Natural killer cell (primary cell): Measurements from ENCODE around the gene LHPP. TPM values are rescaled to one million over a fixed set of nuclear protein-coding genes. Genes with fewer than 3 reads are reported as not detected.

Experiments used
- ATAC-seq, 3 donors: fragments of 150-1000 bp in 2 of 3; fragments of 200-7000 bp in 1 of 3; cut with Tn5 transposase; 1 replicate in 1 of 3; 2 replicates in 2 of 3; pipeline ENCODE4 v1.10.0; 2021; ENCODE audit warnings: mild to moderate bottlenecking in 2 of 3, moderate library complexity in 2 of 3
- DNase-seq, 2 donors: peaks; one replicate each; pipeline versions ENCODE4 v3.0.0 to v3.0.0-alpha.2; 2013 to 2021; ENCODE audit warnings: mixed read lengths in 1 of 2
- H3K27ac ChIP-seq: one replicate; pipeline ENCODE4 v1.5.1; 2013; ENCODE audit warnings: mild to moderate bottlenecking, low read length
- H3K27me3 ChIP-seq: one replicate; pipeline ENCODE4 v1.6.1; 2013; ENCODE audit warnings: low read length; ENCODE audit not compliant: control insufficient read depth, insufficient read depth
- H3K36me3 ChIP-seq: one replicate; pipeline ENCODE4 v1.6.1; 2013; ENCODE audit warnings: low read length; ENCODE audit not compliant: control insufficient read depth, insufficient read depth
- H3K4me1 ChIP-seq: one replicate; pipeline ENCODE4 v1.6.1; 2013; ENCODE audit warnings: low read length; ENCODE audit not compliant: control insufficient read depth, insufficient read depth
- H3K4me3 ChIP-seq: one replicate; pipeline ENCODE4 v1.5.1; 2013; ENCODE audit warnings: low read length
- H3K9me3 ChIP-seq: one replicate; pipeline ENCODE4 v1.6.1; 2013; ENCODE audit warnings: low read length; ENCODE audit not compliant: control insufficient read depth, insufficient read depth
- H3K27ac Mint-ChIP-seq, 2 donors: one replicate each; pipeline ENCODE4 v1.8.0; 2022; ENCODE audit warnings: mild to moderate bottlenecking in 2 of 2, mixed read lengths in 2 of 2, moderate library complexity in 1 of 2
- H3K27me3 Mint-ChIP-seq, 2 donors: one replicate each; pipeline ENCODE4 v1.8.0; 2022; ENCODE audit warnings: low read depth in 2 of 2, mixed read lengths in 2 of 2
- H3K36me3 Mint-ChIP-seq: one replicate; pipeline ENCODE4 v1.8.0; 2022; ENCODE audit warnings: mixed read lengths
- H3K4me1 Mint-ChIP-seq, 2 donors: one replicate each; pipeline ENCODE4 v1.8.0; 2022; ENCODE audit warnings: mixed read lengths in 2 of 2
- H3K4me3 Mint-ChIP-seq: one replicate; pipeline ENCODE4 v1.8.0; 2022; ENCODE audit warnings: mild to moderate bottlenecking, moderate library complexity, mixed read lengths
- H3K9me3 Mint-ChIP-seq, 2 donors: one replicate each; pipeline ENCODE4 v1.8.0; 2022; ENCODE audit warnings: mixed read lengths in 2 of 2
- WGBS: methylation state at CpG from one replicate; pipeline ENCODE4 v1.1.7; 2013; ENCODE audit warnings: missing lambda C conversion rate; ENCODE audit not compliant: insufficient coverage; 5-methylcytosine and 5-hydroxymethylcytosine counted together
- intact Hi-C: fragments of 100-400 bp; cut with micrococcal nuclease; formaldehyde crosslinking; loops from one replicate; pipeline ENCODE4 v1.14.2; 2022
- total RNA-seq, 4 donors: library from RNA; stranded (reverse); fragments of 120-200 nt in 1 of 4; gene quantifications; one replicate each; pipeline versions ENCODE4 v1.2.3 to v1.2.4, GENCODE V29; 2013 to 2022
- TF ChIP-seq, protein P1 (sequence below): fragments of 200-600 bp; IDR thresholded peaks from one replicate; pipeline ENCODE4 v1.8.0; 2022; ENCODE audit warnings: antibody characterized with exemption

LHPP gene
- total RNA-seq, 3 donors from 2014 or later (not counting 1 experiment from before 2014, with no cell fraction given), result 12.3 to 19.3 (median 14.8) TPM

GRCh38 chr10:124602121-124602561 is 140.5 kb downstream of the LHPP start:
- Mint-ChIP-seq H3K27ac (no peak overlapping the region), H3K36me3 (no peaks in the 10 kb centered on the region), H3K4me1 (peaks cover 0 to 43% of the 10 kb centered on the region in 2 donors), H3K4me3 (no peak overlapping the region), H3K9me3 (no peaks in the 10 kb centered on the region), H3K27me3 (no peaks in the 10 kb centered on the region)
- DNase-seq, result no peak
- Histone ChIP-seq H3K4me3 (no peak overlapping the region), H3K27me3 (no peaks in the 10 kb centered on the region), H3K36me3 (no peaks in the 10 kb centered on the region), H3K27ac (peak overlapping the region; percentile 75), H3K4me1 (peaks cover 81% of the 10 kb centered on the region), H3K9me3 (no peaks in the 10 kb centered on the region)
- no peak for ATAC-seq
- intact Hi-C loops, result no loop called here
- WGBS, result 78% methylated on average over 12 of the region's 12 CpGs
- TF ChIP-seq, protein P1, sequence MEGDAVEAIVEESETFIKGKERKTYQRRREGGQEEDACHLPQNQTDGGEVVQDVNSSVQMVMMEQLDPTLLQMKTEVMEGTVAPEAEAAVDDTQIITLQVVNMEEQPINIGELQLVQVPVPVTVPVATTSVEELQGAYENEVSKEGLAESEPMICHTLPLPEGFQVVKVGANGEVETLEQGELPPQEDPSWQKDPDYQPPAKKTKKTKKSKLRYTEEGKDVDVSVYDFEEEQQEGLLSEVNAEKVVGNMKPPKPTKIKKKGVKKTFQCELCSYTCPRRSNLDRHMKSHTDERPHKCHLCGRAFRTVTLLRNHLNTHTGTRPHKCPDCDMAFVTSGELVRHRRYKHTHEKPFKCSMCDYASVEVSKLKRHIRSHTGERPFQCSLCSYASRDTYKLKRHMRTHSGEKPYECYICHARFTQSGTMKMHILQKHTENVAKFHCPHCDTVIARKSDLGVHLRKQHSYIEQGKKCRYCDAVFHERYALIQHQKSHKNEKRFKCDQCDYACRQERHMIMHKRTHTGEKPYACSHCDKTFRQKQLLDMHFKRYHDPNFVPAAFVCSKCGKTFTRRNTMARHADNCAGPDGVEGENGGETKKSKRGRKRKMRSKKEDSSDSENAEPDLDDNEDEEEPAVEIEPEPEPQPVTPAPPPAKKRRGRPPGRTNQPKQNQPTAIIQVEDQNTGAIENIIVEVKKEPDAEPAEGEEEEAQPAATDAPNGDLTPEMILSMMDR, result no peak

DNA sequence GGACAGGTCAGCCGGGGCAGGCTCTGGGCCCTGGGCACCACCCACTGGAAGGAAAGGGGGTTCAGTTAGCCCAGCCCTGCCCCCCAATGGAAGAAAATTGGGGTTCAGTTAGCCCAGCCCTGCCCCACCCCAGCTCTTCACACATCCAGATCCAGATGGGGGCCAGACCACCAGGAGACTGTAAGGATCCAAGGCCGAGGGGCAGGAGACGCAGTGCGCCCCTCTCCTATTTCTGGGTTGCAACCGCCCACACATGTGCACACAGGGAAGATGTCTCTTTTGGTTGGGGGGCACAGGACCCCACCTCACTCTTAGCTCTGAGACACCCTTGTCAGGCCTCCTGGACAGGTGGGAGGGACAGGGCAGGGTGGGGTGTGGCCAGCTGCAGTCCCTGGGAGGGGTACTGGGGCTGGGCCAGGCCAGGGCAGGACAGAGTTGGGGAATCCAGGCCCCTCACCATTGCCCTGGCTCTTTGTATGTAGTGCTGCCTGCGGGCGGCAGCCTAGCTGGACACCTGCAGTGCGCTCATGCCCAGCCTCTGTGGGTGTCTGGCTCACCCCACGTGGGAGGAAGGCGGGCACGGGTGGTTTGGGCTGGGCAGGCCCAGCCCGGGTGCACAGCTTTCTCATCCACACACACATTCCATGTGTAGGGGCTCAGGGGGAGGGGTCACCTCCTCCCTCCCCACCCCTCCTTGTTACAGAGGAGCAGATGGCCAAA is 141.2 kb downstream of the LHPP start:
- H3K4me1 ChIP-seq, result peaks cover 78% of the 10 kb centered on the region
- TF ChIP-seq, protein P1, result no peak
- H3K27ac ChIP-seq, result peak overlapping the region; percentile 75
- no peaks in the 10 kb centered on the region for H3K36me3 Mint-ChIP-seq
- H3K36me3 ChIP-seq, result no peaks in the 10 kb centered on the region
- no peak overlapping the region for H3K4me3 Mint-ChIP-seq
- 78% methylated on average over 12 of the region's 12 CpGs for WGBS
- H3K27me3 Mint-ChIP-seq, result no peaks in the 10 kb centered on the region
- H3K27me3 ChIP-seq, result no peaks in the 10 kb centered on the region
- H3K9me3 ChIP-seq, result no peaks in the 10 kb centered on the region
- ATAC-seq (no peak), DNase-seq (no peak)
- no peaks in the 10 kb centered on the region for H3K9me3 Mint-ChIP-seq
- H3K27ac Mint-ChIP-seq, result no peak overlapping the region
- H3K4me1 Mint-ChIP-seq, result peaks cover 0 to 43% of the 10 kb centered on the region in 2 donors
- no peak overlapping the region for H3K4me3 ChIP-seq
- intact Hi-C loops, result no loop called here

DNA sequence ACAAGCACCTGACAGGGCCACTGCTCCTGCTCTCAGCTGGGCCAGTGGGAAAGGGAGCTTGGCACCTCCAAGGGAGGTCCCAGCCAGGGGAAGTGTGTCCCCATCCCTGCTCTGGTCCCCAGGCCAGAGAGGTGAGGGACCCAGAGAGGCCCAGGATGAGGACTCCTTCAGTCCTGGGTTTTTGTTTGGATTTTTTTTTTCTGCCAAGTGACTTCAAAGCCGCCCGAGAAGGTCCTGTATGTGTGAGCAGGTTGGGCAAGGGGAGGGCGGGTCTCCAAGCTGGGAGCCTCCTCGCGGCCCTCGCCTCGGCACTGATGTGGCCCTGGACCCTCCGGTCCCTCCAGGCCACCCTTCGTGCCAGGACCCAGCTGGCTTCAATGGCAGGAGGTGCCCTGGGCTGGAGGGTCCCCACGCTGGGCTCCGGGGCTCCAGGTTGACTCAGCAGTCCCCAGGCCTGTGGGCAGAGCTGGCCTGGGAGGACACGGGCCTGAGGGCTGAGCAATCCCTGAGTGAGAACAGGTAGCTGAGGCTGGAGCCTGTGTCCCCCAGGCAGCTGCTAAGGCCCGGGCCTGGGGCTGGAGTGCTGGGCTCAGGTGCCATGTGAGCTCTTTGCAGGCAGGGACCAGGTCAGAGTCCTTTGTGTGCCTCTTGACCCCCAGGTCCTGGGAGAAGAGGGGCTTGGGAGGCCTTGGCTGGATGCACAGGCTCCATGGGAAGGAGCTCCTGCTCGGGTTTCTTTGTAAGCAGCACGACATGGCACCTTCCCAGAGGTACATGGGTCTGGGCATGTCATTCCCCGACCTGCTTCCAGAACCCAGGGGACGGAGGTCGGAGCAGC is 142.0 kb downstream of the LHPP start:
- no peak for ATAC-seq
- Mint-ChIP-seq H3K27me3 (no peaks in the 10 kb centered on the region), H3K36me3 (no peaks in the 10 kb centered on the region), H3K9me3 (no peaks in the 10 kb centered on the region), H3K27ac (no peak overlapping the region), H3K4me1 (peaks cover 0 to 38% of the 10 kb centered on the region in 2 donors), H3K4me3 (no peak overlapping the region)
- intact Hi-C loops, result no loop called here
- no peaks in the 10 kb centered on the region for H3K9me3 ChIP-seq
- H3K27me3 ChIP-seq, result no peaks in the 10 kb centered on the region
- TF ChIP-seq, protein P1, result no peak
- no peak for DNase-seq
- peak overlapping the region; percentile 46 for H3K27ac ChIP-seq
- WGBS, result 83% methylated on average over 18 of the region's 18 CpGs
- peaks cover 73% of the 10 kb centered on the region for H3K4me1 ChIP-seq
- no peak overlapping the region for H3K4me3 ChIP-seq
- H3K36me3 ChIP-seq, result no peaks in the 10 kb centered on the region
